Measurements from ENCODE around the gene WDR27.

Gene WDR27

DNA sequence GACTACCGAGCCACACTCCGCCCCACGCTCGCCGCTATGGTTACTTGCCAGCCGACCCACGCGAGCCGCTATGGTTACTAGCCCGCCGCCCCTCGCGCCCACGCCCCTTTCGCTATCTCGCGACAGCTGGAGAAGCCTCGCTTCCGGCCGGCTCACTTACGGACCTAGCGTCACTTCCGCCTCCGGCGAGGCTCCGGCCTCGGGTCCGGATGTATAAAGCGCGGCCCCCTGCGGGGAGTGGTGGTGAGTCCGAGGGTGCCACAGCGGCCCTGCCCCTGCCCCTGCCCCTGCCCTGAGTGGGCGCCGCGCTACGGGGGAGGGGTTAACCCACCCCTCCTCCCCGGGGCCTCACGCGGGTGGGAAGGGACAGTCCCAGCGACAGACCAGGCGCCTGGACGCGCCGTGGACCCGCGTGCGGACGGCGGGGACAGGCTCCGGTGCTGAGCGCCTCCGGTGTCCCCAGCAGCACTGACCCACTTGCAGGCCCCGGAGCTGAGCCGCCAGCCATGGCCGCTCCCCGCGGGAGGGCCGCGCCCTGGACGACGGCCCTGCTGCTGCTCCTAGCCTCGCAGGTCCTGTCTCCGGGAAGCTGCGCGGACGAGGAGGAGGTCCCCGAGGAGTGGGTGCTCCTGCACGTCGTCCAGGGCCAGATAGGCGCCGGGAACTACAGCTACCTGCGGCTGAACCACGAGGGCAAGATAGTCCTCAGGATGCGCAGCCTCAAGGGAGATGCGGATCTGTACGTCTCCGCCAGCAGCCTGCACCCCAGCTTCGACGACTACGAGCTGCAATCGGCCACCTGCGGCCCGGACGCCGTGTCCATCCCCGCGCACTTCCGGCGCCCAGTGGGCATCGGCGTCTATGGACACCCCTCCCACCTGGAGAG lies at the start of gene WDR27, which contains the start of gene C6orf120:
TSS of gene WDR27 (minus strand) at position 76 of the 886 bp plus-strand sequence. CDS start 13,024 bp downstream, outside the sequence.
TSS of gene C6orf120 (plus strand) at position 173 of the 886 bp plus-strand sequence. CDS start at position 507, 334 bp downstream.
- H3K27me3 ChIP-seq (ENCODE audit: control insufficient read depth in 1 of 2, insufficient read depth in 2 of 2, low read length in 2 of 2): no peaks in the 10 kb centered on the region
- peak within 1 kb of the TSS; percentile 86 to 96 for H3K4me3 ChIP-seq (ENCODE audit: low read depth in 1 of 2, low read length in 2 of 2)
- peaks cover 8% of the 10 kb centered on the region for H3K36me3 ChIP-seq (ENCODE audit: insufficient read depth, low read length)
- peak within 1 kb of the TSS; percentile 87 for H3K27ac ChIP-seq (ENCODE audit: low read depth, low read length)
- H3K4me1 ChIP-seq (ENCODE audit: insufficient read depth, low read length): peaks cover 31% of the 10 kb centered on the region
- H3K9ac ChIP-seq (ENCODE audit: low read length): peak within 1 kb of the TSS; percentile 58
- H3K9me3 ChIP-seq (ENCODE audit: low read length): no peaks in the 10 kb centered on the region

DNA sequence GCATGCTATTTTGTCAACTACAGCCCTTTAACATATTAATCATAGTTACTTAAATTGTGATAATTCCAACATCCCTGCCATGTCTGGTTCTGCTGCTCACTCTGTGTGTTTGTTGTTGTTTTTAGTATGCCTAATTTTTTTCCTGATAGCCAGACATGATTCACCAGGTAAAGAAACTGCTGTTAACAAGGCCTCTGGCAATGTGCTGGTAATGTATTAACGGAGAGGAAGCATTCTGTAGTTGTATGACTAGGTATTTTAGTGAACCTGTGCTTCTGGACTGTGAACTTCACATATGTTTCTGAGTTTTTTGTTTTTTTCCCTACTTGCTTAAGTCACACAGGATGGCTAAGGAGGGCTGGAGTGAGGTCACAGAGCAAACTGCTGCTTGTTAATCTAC lies 44.7 kb upstream of the WDR27 start:
- no peak overlapping the region for H3K4me3 ChIP-seq (ENCODE audit: low read depth in 1 of 2, low read length in 2 of 2)
- no peaks in the 10 kb centered on the region for H3K27me3 ChIP-seq (ENCODE audit: control insufficient read depth in 1 of 2, insufficient read depth in 2 of 2, low read length in 2 of 2)
- no peaks in the 10 kb centered on the region for H3K9me3 ChIP-seq (ENCODE audit: low read length)

DNA sequence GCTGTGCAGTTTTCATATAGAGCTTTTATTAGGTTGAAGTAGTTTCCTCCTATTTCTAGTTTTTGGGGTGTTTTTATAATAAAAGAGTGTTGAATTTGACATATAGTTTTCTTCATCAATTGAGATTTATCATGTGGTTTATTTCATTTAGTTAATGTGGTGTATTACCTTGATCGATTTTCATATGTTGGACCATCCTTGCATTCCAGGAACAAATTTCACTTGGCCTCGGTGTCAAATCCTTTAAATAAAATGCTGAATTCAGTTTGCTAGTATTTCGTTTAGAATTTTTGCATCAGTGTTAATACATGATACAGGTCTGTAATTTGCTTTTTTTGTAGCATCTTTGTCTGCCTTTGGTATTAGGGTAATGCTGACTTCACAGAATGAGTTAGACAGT lies 43.6 kb upstream of the WDR27 start:
- H3K36me3 ChIP-seq (ENCODE audit: insufficient read depth, low read length): no peaks in the 10 kb centered on the region

More for the DNA sequence above, 44.7 kb upstream of the WDR27 start:
- no peak overlapping the region for H3K9ac ChIP-seq (ENCODE audit: low read length)
- H3K36me3 ChIP-seq (ENCODE audit: insufficient read depth, low read length): no peaks in the 10 kb centered on the region
- H3K4me1 ChIP-seq (ENCODE audit: insufficient read depth, low read length): peaks cover 14% of the 10 kb centered on the region
- H3K27ac ChIP-seq (ENCODE audit: low read depth, low read length): no peak overlapping the region

DNA sequence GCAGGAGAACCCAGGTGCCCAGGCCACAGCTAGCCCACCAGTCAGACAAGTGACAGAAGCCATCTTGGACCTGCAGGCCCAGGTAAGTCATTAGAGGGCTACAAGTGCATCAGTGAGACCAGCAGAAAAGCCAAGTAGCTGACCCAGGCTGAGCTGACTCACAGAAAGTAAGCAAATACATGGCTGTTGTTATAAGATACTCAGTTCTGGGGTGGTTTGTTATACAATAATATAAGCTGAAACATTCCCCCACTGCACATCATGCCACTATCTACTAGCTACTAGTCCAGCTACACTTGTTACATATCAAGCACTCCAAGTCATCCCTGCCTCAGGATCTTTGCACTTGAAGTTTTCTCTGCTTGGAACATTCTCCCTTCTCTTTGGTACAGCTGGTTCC lies 39.5 kb upstream of the WDR27 start:
- H3K9me3 ChIP-seq (ENCODE audit: low read length): no peaks in the 10 kb centered on the region
- no peaks in the 10 kb centered on the region for H3K27me3 ChIP-seq (ENCODE audit: control insufficient read depth in 1 of 2, insufficient read depth in 2 of 2, low read length in 2 of 2)
- H3K9ac ChIP-seq (ENCODE audit: low read length): no peak overlapping the region
- H3K4me3 ChIP-seq (ENCODE audit: low read depth in 1 of 2, low read length in 2 of 2): no peak overlapping the region
- no peaks in the 10 kb centered on the region for H3K36me3 ChIP-seq (ENCODE audit: insufficient read depth, low read length)
- H3K4me1 ChIP-seq (ENCODE audit: insufficient read depth, low read length): no peaks in the 10 kb centered on the region
- no peak overlapping the region for H3K27ac ChIP-seq (ENCODE audit: low read depth, low read length)

More for the DNA sequence above, 43.6 kb upstream of the WDR27 start:
- H3K9ac ChIP-seq (ENCODE audit: low read length): no peak overlapping the region
- H3K27ac ChIP-seq (ENCODE audit: low read depth, low read length): no peak overlapping the region
- H3K27me3 ChIP-seq (ENCODE audit: control insufficient read depth in 1 of 2, insufficient read depth in 2 of 2, low read length in 2 of 2): no peaks in the 10 kb centered on the region
- H3K4me1 ChIP-seq (ENCODE audit: insufficient read depth, low read length): peaks cover 8% of the 10 kb centered on the region
- H3K9me3 ChIP-seq (ENCODE audit: low read length): no peaks in the 10 kb centered on the region
- H3K4me3 ChIP-seq (ENCODE audit: low read depth in 1 of 2, low read length in 2 of 2): no peak overlapping the region

DNA sequence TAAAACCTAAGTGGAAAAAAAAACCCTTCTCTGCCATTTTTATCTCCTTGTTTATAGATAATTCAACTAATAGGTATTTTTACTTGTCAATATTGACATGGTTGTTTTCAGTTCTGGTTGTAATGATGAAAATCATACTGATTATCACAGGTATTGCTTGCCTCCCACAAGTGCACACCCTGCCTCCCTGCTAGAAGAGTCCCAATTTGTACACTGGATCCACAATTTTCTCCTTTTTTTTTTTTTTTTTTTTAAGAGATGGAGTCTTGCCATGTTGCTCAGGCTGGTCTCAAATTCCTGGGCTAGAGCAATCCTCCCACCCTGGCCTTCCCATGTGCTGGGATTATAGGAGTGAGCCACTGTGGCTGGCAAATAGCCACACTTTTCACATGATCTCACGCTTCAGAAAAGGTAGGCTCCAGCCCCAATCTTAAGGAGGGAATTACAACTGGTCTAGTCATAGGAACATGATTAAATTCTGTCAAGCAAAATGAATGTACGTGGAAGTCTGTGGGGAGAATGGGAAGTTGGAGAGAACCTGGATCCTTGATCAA lies 37.2 kb upstream of the WDR27 start:
- Histone ChIP-seq H3K4me1 (ENCODE audit: insufficient read depth, low read length) (no peaks in the 10 kb centered on the region), H3K4me3 (ENCODE audit: low read depth in 1 of 2, low read length in 2 of 2) (no peak overlapping the region), H3K9ac (ENCODE audit: low read length) (no peak overlapping the region), H3K27ac (ENCODE audit: low read depth, low read length) (no peak overlapping the region), H3K36me3 (ENCODE audit: insufficient read depth, low read length) (no peaks in the 10 kb centered on the region), H3K9me3 (ENCODE audit: low read length) (no peaks in the 10 kb centered on the region), H3K27me3 (ENCODE audit: control insufficient read depth in 1 of 2, insufficient read depth in 2 of 2, low read length in 2 of 2) (no peaks in the 10 kb centered on the region)

DNA sequence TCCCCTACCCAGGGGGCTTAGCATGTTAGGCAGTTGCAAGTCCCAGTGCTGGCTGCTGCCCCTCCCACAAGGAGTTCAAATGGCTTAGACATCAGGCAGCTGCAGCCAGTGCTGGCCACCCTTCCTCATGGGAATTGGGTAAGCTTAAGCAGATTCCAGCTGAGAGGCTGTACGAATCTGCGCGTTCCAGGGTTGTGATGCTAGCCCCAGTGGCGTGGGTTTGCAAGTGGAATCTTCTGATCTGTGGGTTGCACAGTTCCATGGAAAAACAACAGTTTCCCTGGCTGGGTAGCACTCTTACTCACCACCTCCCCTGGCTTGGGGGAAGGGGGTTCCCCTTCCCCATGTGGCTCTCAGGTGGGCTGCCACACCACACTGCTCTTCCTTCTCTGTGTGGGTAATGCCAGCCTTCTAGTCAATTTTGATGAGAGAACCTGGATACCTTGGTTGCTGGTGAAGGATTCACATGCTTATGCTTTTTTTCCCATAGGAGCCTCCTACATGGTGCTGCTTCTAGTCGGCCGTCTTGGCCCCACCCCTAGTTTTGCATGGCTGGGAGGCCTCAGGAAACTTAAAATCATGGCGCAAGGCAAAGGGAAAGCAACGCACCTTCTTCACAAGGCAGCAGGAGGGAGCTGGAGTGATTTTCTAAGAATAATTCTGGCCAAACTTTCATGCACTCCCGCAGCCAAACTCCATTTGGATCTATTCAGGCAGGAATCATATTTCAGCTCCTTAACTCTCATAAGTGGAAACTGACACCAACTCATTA lies 36.6 kb upstream of the WDR27 start:
- Histone ChIP-seq H3K4me3 (ENCODE audit: low read depth in 1 of 2, low read length in 2 of 2) (no peak overlapping the region), H3K27ac (ENCODE audit: low read depth, low read length) (no peak overlapping the region), H3K27me3 (ENCODE audit: control insufficient read depth in 1 of 2, insufficient read depth in 2 of 2, low read length in 2 of 2) (no peaks in the 10 kb centered on the region), H3K9ac (ENCODE audit: low read length) (no peak overlapping the region), H3K4me1 (ENCODE audit: insufficient read depth, low read length) (no peaks in the 10 kb centered on the region), H3K9me3 (ENCODE audit: low read length) (no peaks in the 10 kb centered on the region), H3K36me3 (ENCODE audit: insufficient read depth, low read length) (no peaks in the 10 kb centered on the region)

DNA sequence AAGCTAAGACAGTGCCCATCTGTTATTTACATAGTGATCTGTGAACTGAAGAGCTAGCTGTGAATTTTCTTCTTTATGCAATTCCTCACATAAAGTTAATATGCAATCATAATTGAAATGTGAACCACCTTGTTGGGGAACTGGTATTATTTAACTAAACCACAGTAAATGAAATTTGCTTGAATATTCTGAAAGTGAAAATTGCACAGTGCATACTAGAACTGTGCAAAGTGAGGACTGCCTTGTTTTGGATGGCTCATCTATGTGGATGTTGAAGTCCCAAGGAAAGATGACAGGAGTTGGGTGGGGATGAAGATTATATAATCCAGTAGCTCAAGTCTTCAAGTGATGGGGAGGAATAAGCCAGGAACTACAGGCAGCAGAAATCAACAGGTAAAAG lies 28.1 kb upstream of the WDR27 start:
- Histone ChIP-seq H3K27ac (ENCODE audit: low read depth, low read length) (no peak overlapping the region), H3K4me3 (ENCODE audit: low read depth in 1 of 2, low read length in 2 of 2) (no peak overlapping the region), H3K9me3 (ENCODE audit: low read length) (no peaks in the 10 kb centered on the region), H3K9ac (ENCODE audit: low read length) (no peak overlapping the region), H3K36me3 (ENCODE audit: insufficient read depth, low read length) (no peaks in the 10 kb centered on the region), H3K4me1 (ENCODE audit: insufficient read depth, low read length) (peaks cover 5% of the 10 kb centered on the region), H3K27me3 (ENCODE audit: control insufficient read depth in 1 of 2, insufficient read depth in 2 of 2, low read length in 2 of 2) (no peaks in the 10 kb centered on the region)

DNA sequence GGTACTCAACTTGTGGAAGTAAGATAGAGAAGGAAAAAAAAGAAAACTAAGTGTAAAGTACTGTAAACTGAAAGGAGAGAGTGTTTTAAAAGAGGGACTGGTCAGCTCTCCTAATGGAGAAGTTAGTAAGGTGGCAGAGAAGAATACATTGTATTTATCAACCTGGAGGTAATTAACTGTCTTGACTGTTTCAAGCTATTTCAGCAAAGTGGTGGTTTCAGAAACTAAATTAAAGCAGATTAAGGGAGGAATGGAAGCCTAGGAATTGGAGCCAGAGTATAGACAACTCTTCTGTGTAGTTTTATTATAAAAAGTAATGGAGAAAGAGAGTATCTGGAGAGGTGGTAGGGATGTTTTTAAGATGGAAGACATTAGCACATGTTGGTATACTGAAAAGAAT lies 25.1 kb upstream of the WDR27 start:
- Histone ChIP-seq H3K9me3 (ENCODE audit: low read length) (no peaks in the 10 kb centered on the region), H3K36me3 (ENCODE audit: insufficient read depth, low read length) (no peaks in the 10 kb centered on the region), H3K9ac (ENCODE audit: low read length) (no peak overlapping the region), H3K27me3 (ENCODE audit: control insufficient read depth in 1 of 2, insufficient read depth in 2 of 2, low read length in 2 of 2) (no peaks in the 10 kb centered on the region), H3K4me3 (ENCODE audit: low read depth in 1 of 2, low read length in 2 of 2) (no peak overlapping the region), H3K27ac (ENCODE audit: low read depth, low read length) (no peak overlapping the region), H3K4me1 (ENCODE audit: insufficient read depth, low read length) (peaks cover 11% of the 10 kb centered on the region)

DNA sequence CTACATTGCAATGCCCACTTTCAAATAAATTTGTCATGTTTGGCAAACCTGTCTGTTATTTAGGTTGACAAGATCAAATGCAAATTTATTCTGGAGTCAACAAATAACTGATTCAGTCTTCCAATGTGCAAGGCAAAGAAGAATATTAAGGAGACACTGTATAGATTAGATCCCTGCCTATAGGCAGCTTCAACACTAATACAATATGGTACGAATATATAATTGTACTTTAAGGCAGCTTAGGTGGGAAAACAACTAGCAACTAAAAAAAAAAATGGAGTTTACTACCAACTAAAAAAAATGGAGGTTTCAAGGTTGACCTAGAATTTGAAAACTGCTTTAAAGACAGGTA lies 24.2 kb upstream of the WDR27 start:
- no peak overlapping the region for H3K27ac ChIP-seq (ENCODE audit: low read depth, low read length)
- H3K27me3 ChIP-seq (ENCODE audit: control insufficient read depth in 1 of 2, insufficient read depth in 2 of 2, low read length in 2 of 2): no peaks in the 10 kb centered on the region
- H3K36me3 ChIP-seq (ENCODE audit: insufficient read depth, low read length): no peaks in the 10 kb centered on the region
- H3K4me1 ChIP-seq (ENCODE audit: insufficient read depth, low read length): peaks cover 15% of the 10 kb centered on the region
- no peak overlapping the region for H3K4me3 ChIP-seq (ENCODE audit: low read depth in 1 of 2, low read length in 2 of 2)
- no peaks in the 10 kb centered on the region for H3K9me3 ChIP-seq (ENCODE audit: low read length)
- H3K9ac ChIP-seq (ENCODE audit: low read length): no peak overlapping the region

DNA sequence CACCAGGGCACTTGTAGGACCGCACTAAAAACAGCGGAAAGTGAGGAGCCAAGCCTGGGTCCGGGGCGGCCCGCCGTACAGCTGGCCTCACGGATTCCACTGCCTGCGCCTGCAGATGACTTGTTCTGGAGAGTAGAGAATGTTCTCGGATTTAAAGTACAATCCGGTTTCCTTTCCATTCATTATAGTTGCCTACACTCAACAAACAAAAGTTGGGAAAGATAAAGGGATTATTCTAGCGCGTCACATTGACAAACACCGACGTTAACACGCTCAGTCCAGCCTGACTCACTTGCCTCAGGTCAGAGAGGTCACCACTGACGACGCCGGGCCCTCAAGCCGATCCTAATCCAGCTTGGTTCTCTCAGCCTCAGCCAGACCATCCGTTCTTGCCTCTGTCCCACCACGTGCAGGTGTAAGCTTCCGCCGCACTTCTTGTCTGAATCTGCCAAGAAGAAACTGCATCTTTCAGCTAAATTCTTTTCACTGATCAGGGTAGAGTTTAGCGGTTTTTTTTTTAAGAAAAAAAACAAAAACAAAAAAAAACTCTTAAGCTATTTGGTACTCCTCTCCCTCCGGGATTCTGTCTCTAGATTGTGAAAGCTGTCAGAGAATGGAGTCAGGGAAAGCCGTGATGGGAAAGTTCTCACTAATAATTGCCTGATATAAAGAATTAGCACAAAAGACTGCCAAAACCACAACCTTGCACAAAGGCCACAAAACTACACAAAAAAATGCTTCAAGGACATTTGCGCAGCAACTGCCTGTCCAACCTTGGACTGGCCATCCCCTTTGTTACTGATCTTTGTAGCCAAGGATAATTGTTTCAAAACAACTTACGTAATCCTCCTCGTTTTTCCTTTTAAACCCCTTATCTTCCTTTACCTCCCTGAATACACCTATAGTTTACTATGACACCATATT lies 23.6 kb upstream of the WDR27 start:
- H3K27me3 ChIP-seq (ENCODE audit: control insufficient read depth in 1 of 2, insufficient read depth in 2 of 2, low read length in 2 of 2): no peaks in the 10 kb centered on the region
- H3K9ac ChIP-seq (ENCODE audit: low read length): no peak overlapping the region
- no peaks in the 10 kb centered on the region for H3K9me3 ChIP-seq (ENCODE audit: low read length)
- H3K36me3 ChIP-seq (ENCODE audit: insufficient read depth, low read length): no peaks in the 10 kb centered on the region
- H3K27ac ChIP-seq (ENCODE audit: low read depth, low read length): peak overlapping the region; percentile 81
- peaks cover 15% of the 10 kb centered on the region for H3K4me1 ChIP-seq (ENCODE audit: insufficient read depth, low read length)
- H3K4me3 ChIP-seq (ENCODE audit: low read depth in 1 of 2, low read length in 2 of 2): peak overlapping the region; percentile 64 to 90
